GM21786 (cell line): ENCODE results near the gene TGFBR1.

Experiments used
- ATAC-seq: cut with Tn5 transposase; IDR thresholded peaks from one replicate; pipeline ENCODE4 v1.9.1; 2021; ENCODE audit not compliant: unreplicated experiment

TGFBR1 gene

DNA sequence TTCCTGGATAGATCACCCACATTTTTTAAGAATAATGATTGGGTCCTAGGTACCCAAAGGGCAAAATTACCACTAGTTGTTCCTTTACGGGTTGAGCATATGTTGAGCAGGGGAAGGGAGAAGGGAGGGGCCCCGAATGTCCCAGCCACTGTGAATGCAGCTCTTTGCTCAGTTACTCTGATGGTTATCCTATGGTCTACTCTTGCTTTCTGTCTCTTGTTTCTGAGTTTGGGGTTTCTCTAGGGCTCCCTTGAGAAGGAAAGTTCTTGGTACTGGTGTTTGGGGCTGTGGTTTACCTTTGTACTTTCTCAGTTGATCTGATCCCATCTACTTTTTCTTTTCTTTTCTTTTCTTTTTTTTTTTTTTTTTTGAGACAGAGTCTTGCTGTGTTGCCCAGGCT is 61.2 kb downstream of the TGFBR1 start:
- no peak for ATAC-seq

DNA sequence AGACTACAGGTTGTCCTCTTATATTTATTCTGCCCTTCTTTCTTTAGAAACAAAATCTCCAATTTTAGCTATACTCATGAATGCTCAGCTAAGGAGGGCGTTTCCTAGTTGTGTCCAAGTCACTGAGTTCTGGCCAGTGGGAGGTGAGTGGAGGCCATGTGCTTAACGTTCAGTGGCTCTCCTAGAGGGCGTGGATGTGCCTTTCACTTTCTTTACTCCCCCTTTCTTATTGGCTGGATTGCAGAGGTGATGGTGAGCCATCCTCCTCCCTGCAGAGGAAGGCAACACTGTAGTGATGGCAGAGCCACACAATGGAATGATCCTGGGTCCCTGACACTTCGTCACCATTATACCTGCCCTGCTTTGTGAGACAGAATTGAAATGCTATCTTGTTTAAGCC is 62.2 kb downstream of the TGFBR1 start:
- ATAC-seq = no peak

DNA sequence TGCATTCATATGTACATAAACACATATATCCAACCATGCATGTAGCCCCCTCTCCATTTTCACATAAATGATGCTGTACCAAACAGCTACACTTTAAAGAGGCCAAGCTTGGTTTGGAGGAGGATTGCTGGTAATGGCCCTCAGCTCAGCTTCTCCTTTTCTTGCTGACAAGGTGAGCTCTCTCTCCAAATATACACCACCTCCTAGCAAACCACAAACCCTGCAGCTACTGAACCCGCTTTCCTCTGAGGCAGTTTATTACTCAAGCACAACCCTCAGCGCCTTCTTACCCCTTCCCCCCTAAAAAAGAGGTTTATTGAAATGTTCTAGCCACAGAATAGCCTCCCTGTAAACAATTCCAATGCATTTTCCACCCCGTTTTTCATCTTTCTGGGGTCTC is 62.8 kb downstream of the TGFBR1 start:
- ATAC-seq = peak; percentile 44

DNA sequence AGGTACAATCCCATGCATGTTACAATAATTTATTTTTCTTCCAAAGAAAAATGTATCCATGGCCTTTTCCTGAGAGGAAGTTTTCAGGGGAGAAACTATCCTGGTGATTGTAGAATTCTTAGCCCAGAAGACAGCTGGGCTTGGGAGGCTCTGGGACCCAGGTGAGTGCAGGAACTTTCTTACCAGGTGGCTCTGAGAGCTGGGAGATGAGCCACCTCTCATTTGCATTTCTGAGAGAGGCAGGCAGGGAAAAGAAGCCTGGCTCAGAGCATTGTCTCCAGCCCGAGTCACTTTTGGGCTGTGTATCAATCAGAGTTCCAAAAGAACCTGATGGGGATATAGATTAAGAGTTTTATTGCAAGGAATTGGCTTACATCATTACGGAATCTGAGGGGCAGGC is 64.2 kb downstream of the TGFBR1 start:
- ATAC-seq = no peak

DNA sequence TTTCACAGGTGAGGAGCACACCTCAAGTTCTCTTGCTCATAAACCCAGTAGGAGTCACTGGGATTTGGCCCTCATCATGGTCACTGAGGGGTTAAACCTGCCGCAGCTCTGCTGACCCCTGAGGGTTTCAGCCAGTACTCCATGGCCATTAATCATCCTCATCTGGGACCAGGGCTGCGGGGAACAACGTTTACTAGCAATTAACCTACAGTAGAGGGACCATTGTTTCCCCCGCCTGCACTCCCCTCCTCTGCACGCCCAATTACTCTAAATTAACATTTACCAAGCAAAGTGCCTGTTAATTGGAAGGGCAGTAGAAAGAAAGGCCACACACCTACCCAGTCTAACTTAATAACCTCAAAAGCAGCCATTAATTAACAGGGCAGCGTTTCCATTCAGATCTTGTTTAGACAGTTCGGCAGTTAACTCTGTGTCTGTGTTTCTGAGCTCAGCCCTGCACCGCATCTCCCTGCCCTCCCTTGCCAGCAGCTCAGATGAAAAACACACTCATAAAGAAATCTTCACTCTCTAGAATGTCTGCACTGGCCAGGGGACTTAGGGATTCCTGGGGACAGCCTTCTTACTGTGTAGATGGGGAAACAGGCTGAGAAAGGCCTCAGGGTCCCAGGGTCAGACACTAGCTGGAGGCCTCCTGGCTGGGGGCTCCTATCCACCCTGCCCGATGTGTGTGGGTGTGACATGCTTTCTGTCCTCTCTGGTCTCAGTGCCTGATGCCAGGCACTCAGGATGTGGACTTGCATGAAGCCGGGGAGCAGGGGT is 65.3 kb downstream of the TGFBR1 start:
- no peak for ATAC-seq

DNA sequence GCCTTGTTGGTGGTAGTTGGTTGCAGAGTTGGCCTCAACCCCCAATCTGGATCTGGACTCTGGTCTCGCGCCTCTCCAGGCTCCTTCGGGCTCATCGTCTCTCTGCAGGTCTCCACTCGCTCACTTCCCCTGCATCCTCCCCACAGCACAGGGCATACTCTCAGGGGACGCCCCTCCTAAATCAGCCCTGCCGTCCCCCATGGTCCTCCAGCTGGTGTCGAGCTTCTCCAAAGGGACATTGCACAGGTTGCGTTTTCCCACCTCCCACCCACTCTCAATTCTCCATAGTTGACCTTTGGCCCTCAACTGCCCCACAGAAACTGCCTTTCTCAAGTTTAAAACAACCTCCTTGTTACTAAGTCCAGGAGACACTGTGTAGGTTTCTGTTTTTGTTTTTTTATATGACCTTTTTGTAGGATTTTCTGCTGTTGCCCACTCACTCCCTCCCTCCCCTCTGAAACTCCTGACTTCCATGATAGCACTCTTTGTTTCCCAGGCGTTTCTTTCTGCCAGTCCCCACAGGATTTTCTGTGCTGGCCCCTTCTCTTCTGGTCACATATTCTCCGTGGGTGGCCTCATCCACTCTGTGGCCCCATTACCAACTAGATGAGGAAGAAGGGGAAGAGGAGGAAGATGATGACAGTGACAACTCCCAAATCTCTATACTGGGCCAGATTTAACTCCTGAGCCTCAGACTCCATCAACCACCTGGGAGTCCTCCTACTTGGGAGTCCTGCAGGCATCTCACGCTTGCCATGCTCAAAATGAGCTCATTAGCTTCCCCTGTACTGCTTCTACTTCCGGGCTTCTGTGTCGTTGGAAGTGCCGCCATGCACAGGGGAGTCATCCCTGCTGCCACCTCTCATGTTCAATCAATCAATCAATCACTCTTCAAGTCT is 66.6 kb downstream of the TGFBR1 start:
- ATAC-seq = no peak

DNA sequence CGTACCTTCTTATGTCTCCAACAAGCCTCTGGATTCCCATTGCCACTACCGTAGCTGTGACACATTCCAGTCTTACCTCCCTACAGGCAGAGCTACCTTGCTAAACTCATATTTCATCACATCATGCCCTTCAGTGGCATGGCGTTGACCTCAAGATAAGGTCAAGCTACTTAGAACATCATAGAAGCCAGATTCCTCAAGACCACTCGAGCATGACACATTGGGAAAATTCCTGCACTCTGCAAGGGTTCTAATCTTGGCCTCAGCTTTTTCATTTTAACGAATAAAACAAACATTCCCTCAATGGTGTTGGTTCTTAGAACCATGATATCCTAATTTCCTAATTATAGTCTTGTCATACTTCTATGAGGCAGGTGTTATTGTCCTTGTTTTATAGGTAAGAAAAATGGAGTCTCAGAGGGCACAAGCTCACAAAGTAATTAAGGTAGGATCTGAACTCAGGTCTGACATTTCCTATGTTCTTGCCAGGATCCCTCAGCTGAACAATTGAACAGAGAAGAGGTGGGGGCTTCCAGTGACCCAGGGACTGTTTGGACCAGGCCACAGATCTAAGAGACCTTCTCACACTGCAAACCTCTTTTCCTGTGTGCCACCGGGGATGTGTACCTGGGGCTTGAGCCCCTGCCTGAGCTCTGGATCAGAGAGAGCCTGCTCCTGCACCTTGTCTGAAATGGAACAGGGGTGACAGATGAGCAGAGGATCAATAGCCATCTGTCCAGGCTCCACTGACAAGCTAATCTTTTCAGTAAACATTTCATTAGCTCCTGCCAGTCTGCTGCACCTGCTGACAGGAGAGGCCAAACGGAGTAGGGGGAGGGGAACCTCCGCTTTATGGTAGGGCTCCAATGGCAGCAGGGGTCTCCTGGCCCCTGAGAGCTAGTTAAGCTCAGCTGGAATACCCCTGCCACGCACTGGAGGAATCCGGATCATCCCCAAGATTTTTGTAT is 67.5 kb downstream of the TGFBR1 start:
- ATAC-seq = no peak

DNA sequence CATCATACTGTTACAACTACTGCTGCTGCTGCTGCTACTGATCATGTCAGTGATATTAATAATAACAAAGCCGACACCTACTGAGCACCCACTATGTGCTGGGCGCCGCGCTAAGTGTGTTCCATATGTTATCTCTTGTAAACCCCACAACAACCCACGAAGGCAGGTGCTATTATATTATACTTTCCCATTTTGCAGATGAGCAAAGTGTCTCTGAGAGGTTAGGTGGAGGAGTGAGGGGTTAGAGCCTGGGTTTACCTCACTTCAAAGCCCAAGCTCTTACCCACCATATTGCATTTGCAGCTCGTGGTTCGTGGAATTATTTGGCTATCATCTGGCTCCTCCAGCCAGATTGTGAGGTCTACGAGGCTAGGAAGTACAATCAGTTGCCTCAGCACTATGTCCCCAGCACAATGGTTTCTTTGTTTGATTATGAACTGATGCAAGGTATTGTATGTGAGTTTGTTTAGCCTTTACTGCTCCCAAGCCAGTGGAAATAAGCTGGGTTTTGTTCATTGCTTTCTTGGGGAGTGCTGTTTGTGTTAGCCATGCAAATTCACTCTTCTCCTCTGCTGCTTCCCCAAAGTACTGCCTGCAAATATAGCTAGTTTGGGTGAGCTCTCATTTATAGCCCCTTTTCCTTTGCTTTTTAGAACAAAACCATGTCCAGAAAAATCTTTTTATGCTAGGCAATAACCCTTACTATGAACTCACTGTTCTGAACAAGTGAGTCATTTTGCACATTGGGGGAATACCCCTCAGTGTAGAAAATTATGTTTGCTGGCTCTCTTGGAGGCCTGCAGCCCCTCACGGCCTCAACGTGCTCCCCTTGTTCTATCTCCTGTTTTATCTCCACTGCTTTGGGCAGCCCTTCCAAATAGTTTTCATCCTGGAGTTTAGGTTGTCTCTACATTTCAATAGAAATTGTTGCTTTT is 68.9 kb downstream of the TGFBR1 start:
- peak; percentile 70 for ATAC-seq

DNA sequence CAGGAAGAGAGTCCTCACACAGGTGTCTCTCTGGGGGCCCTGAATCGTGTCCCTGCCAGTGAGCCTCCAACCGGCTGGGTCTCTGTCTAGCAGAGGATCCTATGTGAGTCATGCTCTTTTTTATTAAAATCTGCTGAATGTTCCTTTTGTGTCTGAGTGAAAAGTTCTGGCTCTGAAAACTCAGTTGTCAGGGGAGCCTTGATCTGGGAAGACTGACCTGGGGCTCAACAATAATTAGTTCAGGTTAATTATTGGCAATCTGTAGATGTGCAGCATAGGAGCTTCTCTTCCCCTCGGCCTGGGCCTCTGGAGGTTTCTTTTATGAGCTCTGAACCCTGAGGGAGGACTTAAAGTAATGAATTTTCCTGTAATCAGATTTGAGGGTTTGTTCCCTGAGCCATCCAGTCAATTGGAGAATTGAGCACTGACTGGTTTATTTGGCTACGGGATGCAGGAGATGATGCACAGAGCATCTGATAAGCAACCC is 71.7 kb downstream of the TGFBR1 start:
- ATAC-seq = no peak

DNA sequence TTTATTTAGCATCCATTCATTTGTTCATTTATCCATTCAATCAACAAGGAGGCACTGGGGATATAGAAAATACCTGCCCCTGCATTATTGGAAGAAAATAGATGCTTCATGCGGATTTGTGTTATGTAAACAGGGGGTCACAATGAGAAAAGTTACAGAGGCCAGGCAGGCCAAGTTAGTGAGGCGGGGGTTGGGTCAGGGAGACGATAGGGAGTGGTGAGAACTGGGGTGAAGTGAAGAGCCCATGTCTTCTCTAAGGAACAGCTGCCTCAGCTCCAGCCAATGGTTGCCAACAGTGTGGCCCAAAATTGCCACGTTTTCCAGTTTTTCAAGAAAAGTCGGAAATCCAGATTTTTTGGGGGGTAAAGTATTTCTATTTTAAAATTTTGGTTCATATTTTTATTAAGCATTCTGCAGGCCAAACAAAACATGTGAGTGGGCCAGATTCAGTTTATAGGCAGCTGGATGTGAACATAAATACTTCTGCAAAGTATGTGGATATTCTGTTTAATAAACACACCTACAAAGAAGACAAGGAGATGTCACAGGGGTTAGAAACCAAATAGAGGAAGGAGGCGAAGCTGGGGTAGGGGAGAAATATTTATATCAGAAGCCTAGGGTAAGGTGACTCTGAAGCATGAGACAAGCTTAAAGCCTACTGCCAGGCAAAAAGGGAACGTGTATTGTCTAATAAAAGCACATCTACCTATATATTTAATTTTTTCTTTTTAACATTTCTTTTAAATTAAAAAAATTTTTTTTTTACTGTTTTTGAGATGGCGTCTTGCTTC is 72.9 kb downstream of the TGFBR1 start:
- no peak for ATAC-seq

DNA sequence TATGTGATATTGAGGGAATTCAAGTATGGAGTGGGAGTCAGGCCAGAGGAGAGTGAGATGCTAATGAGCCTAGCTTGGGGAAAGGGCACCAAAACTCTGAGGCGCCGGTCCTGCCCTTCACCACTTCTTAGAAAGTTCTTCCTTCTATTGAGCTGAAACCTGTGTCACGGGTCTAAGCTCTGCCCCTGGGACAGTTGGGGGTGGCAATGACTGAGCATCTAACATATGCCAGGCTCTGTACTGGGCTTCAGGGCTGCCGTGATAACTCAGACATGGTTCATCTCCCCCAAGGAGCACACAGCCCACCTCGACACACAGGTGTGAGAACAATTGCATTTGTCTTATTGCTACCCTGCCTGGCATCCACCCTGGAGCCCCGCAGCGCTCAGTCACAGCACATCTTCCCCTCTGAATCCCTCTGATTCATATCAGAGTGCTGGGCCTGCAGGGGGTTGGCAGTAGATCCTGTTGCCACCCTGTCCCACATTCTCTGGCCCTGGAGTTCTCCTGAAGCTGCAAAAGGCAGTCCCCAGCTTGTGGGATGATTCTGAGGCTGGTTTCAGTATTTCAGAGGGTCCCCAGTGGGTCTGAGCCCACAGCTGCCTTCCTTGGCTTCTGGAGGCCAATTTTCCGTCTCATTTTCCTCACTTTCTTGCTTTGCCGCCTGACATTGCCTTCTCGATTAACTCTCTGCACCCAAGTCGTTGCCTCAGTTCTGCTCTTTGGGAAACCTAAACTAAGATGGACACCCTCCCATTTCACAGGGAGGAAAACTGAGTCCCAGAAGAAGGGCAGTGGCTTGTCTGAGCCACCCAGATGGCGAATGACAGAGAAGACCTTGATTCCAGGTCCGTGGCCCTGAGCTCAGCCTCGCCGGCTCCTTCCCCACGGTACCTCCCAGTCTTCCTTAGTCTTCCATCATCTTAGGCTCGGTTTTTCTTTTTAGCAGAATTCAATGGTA is 74.3 kb downstream of the TGFBR1 start:
- no peak for ATAC-seq

DNA sequence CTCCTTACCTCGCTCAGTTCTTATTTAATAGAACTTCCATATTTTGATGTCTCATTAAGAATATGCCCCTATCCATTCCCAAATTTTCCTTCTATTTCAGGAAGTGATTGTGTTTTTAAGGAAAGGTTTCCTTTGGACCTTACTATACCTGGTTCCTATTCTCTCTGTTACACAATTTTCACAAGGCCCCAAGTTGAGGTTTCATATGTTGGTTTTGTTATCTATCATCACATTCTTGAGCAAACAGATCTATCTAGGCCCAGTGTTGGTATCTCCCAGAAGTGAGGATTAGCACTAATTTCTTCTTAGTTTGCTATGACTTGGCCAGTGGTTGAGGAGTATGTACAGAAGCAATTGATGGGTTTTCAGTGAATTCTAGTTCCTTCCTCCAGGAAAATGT is 75.3 kb downstream of the TGFBR1 start:
- ATAC-seq = peak; percentile 39

DNA sequence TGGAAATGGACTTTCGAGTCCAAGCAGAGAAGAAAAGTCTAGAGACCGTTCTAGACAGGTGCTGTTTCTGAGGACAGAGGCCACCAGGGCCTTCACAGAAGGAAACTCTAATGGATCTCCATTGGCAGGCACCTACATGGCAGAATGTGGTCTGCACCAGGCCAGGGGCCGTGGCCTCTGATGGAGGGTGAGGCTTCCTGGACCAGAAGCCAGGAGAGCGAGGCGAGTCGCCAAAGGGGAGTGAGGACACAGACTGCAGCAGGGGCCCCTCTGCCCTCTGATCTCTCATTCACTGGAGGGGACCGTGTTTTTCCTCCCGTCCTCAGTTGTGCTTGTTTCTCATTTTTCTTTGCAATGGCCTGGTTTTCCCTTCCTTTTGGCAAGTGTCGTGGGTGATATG is 75.7 kb downstream of the TGFBR1 start:
- ATAC-seq = no peak

DNA sequence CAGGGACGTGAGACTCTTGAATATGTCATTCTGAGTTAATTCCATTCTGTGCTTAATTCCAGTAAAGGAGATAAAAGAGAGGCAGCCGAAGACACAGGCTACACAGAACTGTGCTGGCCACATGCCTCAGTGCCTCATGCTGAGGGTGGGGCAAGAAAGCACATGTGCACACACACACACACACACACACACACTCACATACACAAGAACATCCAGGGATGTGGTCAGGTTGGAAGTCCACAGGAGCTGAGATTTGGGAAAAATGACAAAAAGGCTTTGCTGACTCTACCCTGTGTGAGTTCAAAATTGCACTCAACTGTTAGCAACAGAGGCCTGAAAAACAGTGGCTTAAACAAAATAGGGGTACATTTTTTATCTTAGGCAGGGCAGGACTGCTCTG is 76.3 kb downstream of the TGFBR1 start:
- ATAC-seq = no peak

DNA sequence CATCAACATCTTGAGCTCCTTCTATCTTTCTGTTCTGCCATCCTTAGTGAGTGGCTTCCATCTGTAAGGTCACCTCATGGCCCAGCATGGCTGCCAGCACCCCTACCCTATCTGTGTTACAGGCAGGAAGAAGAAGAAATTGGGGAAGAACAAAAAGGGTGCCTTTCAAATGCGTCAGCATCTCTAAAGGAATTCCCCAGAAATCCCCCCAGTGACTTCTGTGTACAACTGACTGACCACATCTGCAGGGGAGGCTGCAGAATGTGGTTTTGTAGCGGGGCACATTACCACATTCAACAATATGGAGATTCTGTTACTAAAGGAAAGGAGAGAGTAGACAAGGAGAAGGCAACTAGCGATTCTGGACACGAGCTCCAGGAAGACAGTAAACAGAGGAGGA is 76.7 kb downstream of the TGFBR1 start:
- ATAC-seq = peak; percentile 49

DNA sequence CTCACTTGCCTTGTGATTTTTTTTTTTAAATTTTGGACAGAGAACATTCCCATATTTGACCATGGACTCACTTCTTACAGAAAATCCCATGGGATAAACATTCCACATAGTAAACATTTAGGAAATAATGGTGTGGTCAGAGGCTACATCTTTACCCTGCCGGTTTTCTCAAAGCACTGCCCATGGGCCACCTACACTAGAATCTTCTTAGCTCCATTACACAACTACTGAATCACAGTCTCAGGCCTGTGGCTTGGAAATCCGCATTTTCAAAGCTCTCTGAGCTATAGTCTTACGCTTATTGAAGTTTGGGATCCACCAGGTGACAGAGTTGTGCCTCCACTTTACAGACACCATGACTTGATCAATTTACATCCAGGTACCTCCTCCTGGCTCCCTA is 77.4 kb downstream of the TGFBR1 start:
- ATAC-seq = no peak

DNA sequence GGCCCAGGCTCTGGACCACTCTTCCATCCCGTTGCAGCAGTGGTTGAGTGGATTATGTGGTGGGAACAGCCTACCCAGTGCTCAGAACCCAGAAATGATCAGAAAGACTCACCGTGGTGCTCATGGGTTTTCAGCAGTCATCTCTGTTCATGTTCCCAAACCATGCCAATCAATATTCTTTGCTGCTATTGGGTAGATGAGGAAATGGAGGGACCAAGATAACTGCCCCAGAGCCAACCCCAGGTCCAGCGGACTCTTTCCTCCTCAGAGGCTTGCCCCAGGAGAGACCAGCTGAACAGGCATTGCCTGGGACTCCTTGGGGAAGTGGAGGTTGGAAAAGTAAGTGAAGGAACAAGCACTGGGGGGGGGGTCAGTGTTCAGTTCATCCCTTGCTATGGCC is 78.7 kb downstream of the TGFBR1 start:
- no peak for ATAC-seq

DNA sequence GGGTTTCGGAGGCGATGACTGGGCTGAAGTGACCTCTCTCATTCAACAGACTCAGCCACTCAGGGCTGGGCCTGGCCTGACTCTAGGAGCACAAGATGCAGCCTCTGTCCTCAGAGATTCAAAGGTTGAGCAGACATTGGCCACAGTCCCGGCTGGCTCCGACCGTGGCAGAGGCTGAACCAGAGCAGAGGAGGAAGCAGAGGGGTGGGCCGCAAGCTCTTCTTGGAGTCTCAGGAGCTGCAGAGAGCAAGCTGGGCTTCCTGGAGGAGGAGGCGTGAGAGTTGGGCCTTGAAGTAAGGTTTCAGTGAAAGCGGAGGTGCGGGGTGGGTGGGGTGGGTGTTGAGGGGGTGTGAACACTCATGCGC is 79.2 kb downstream of the TGFBR1 start:
- no peak for ATAC-seq
